Neural cell (in vitro differentiated cells): ENCODE results near the gene MAP7D2.

ENCODE experiments used
- CTCF ChIP-seq: fragments of 450-650 bp; IDR thresholded peaks from 2 replicates; pipeline ENCODE4 v1.5.1; 2014; ENCODE audit warnings: antibody characterized with exemption, mild to moderate bottlenecking, moderate library complexity; ENCODE audit not compliant: poor library complexity, severe bottlenecking
- EP300 ChIP-seq: fragments of 450-650 bp; conservative IDR thresholded peaks from 2 replicates; pipeline ENCODE4 v1.6.1; 2014; ENCODE audit warnings: antibody characterized with exemption, mild to moderate bottlenecking, moderate library complexity; ENCODE audit not compliant: poor library complexity, severe bottlenecking
- EZH2 ChIP-seq: fragments of 200-600, 300-800 bp; shearing (Covaris generic), sonication (generic); IDR thresholded peaks from 2 replicates; pipeline ENCODE4 v1.6.1; 2014; ENCODE audit warnings: antibody characterized with exemption, low read length, borderline replicate concordance, mild to moderate bottlenecking; ENCODE audit not compliant: insufficient read depth, poor library complexity, severe bottlenecking
- MXI1 ChIP-seq: fragments of 450-650 bp; conservative IDR thresholded peaks from 2 replicates; pipeline ENCODE4 v1.6.1; 2014; ENCODE audit warnings: antibody characterized with exemption, mild to moderate bottlenecking; ENCODE audit not compliant: poor library complexity, severe bottlenecking
- POLR2AphosphoS5 ChIP-seq: IDR thresholded peaks from 2 replicates; pipeline ENCODE4 v1.6.1; 2012
- REST ChIP-seq: IDR thresholded peaks from 2 replicates; pipeline ENCODE4 v1.6.1; 2012; ENCODE audit warnings: borderline replicate concordance
- TAF1 ChIP-seq: IDR thresholded peaks from 2 replicates; pipeline ENCODE4 v1.6.1; 2012; ENCODE audit warnings: low read depth

GRCh38 chrX:20060961-20061748 lies 55.6 kb downstream of the MAP7D2 start:
- TF ChIP-seq CTCF (no peak), REST (no peak), EP300 (no peak), EZH2 (no peak), TAF1 (no peak), POLR2AphosphoS5 (no peak), MXI1 (no peak)
